Measurements from ENCODE around the gene ELF4.
A peak's percentile ranks its signal among the peaks of the same experiment; 100 is the strongest.

Gene ELF4

GRCh38 chrX:130027569-130027968, 82.7 kb downstream of the ELF4 start:
- Mint-ChIP-seq H3K4me3 (no peak overlapping the region), H3K36me3 (ENCODE audit: low read depth) (peaks cover 63% of the 10 kb centered on the region), H3K9me3 (peaks cover 4% of the 10 kb centered on the region), H3K27me3 (ENCODE audit: low read depth) (no peaks in the 10 kb centered on the region), H3K4me1 (no peaks in the 10 kb centered on the region), H3K27ac (no peak overlapping the region)
- no peak for TF ChIP-seq CTCF (IDR thresholded peaks at IDR 0.05; ENCODE audit: unreplicated experiment in 3 of 3)

GRCh38 chrX:130025256-130025655, 85.0 kb downstream of the ELF4 start:
- Mint-ChIP-seq H3K27me3 (ENCODE audit: low read depth) (no peaks in the 10 kb centered on the region), H3K27ac (no peak overlapping the region), H3K9me3 (no peaks in the 10 kb centered on the region), H3K4me3 (no peak overlapping the region), H3K4me1 (no peaks in the 10 kb centered on the region), H3K36me3 (ENCODE audit: low read depth) (peaks cover 57% of the 10 kb centered on the region)
- no peak for TF ChIP-seq CTCF (IDR thresholded peaks at IDR 0.05; ENCODE audit: unreplicated experiment in 3 of 3)

- TF ChIP-seq CTCF (IDR thresholded peaks at IDR 0.05; ENCODE audit: unreplicated experiment in 3 of 3), result no peak
- Mint-ChIP-seq H3K36me3 (ENCODE audit: low read depth) (peaks cover 57% of the 10 kb centered on the region), H3K9me3 (no peaks in the 10 kb centered on the region), H3K4me1 (peaks cover 2% of the 10 kb centered on the region), H3K4me3 (no peak overlapping the region), H3K27ac (peak overlapping the region in 1 of 3 experiments; percentile 32), H3K27me3 (ENCODE audit: low read depth) (no peaks in the 10 kb centered on the region)
These were observed 86.2 kb downstream of the ELF4 start for GRCh38 chrX:130024127-130024526.

GRCh38 chrX:130020661-130021324, 89.5 kb downstream of the ELF4 start:
- Mint-ChIP-seq H3K27me3 (ENCODE audit: low read depth) (no peaks in the 10 kb centered on the region), H3K36me3 (ENCODE audit: low read depth) (peaks cover 67% of the 10 kb centered on the region), H3K4me3 (no peak overlapping the region), H3K27ac (no peak overlapping the region), H3K4me1 (peaks cover 9% of the 10 kb centered on the region), H3K9me3 (no peaks in the 10 kb centered on the region)
- no peak for TF ChIP-seq CTCF (IDR thresholded peaks at IDR 0.05; ENCODE audit: unreplicated experiment in 3 of 3)

- Mint-ChIP-seq H3K27me3 (ENCODE audit: low read depth) (peaks cover 4% of the 10 kb centered on the region), H3K4me3 (no peak overlapping the region), H3K4me1 (peaks cover 9% of the 10 kb centered on the region), H3K36me3 (ENCODE audit: low read depth) (peaks cover 63% of the 10 kb centered on the region), H3K9me3 (no peaks in the 10 kb centered on the region), H3K27ac (no peak overlapping the region)
- no peak for TF ChIP-seq CTCF (IDR thresholded peaks at IDR 0.05; ENCODE audit: unreplicated experiment in 3 of 3)
These were observed 92.2 kb downstream of the ELF4 start for GRCh38 chrX:130018143-130018542.

GRCh38 chrX:130015181-130015580, 95.1 kb downstream of the ELF4 start:
- no peaks in the 10 kb centered on the region for H3K9me3 Mint-ChIP-seq
- peaks cover 54% of the 10 kb centered on the region for H3K36me3 Mint-ChIP-seq (ENCODE audit: low read depth)
- no peak overlapping the region for H3K27ac Mint-ChIP-seq
- H3K27me3 Mint-ChIP-seq (ENCODE audit: low read depth), result peaks cover 4% of the 10 kb centered on the region
- TF ChIP-seq CTCF (IDR thresholded peaks at IDR 0.05; ENCODE audit: unreplicated experiment in 3 of 3), result no peak
- no peak overlapping the region for H3K4me3 Mint-ChIP-seq
- peaks cover 9% of the 10 kb centered on the region for H3K4me1 Mint-ChIP-seq
